ENCODE results near the gene DTD2.

DTD2 gene

DNA sequence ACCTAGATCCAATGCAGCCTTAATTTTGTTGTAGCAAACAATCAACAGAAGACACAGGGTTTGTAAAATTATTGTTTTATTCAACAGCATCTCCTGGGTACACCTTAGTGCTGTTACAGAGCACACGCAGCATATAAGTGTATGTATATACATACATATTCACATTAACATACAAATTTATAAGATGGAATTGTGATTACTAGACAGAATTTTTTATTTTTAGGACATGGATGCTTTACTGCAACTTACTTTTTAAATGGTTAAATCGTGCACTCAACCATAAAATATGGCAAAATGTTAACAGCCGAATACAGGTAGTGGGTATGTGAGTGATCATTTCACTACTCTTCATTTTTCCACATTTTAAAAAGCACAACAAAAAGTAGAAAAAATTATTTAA, 53.6 kb downstream of the DTD2 start:
- no peak for DNase-seq

- DNase-seq, result no peak
Observed at GRCh38 chr14:31402764-31403439, 54.4 kb downstream of the DTD2 start.

GRCh38 chr14:31401369-31401932, 55.9 kb downstream of the DTD2 start:
- DNase-seq, result no peak

DNA sequence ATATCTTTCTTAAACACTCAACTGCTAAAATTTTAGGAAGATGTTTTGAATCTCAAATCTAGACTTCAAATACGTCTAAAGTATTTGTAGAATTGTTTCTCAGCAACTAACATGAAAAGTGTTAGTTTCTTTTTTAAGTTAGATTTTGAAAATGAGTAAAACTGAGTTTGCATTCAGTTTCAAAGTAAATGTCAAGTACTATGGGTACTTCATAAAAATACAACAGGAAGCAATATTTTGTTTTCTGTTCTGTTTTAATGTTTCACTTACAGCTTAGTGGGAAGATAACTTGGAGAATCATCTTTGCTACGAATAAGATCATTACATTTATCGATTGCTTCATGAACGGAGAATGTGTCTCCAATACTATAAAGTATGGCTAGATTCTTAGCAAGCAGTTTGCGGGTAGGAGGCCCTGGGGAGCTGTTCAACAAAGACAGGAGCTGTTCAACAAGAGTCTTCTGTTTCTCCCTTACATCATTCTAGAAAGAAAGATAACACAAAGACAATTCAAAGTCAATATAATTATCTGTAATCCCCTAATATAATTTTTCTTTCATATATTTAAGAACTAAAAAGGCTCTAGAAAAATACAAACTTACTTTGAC, 57.2 kb downstream of the DTD2 start:
- no peak for DNase-seq
